HG03354 (cell line): ENCODE data around the gene FANCC.

Source experiments
- ATAC-seq: cut with Tn5 transposase; IDR thresholded peaks from one replicate; pipeline ENCODE4 v1.9.1; 2021; ENCODE audit warnings: mild to moderate bottlenecking; ENCODE audit not compliant: unreplicated experiment, poor library complexity, severe bottlenecking

The FANCC gene

GRCh38 chr9:95201206-95201605 is 116.3 kb downstream of the FANCC start:
- ATAC-seq: no peak

DNA sequence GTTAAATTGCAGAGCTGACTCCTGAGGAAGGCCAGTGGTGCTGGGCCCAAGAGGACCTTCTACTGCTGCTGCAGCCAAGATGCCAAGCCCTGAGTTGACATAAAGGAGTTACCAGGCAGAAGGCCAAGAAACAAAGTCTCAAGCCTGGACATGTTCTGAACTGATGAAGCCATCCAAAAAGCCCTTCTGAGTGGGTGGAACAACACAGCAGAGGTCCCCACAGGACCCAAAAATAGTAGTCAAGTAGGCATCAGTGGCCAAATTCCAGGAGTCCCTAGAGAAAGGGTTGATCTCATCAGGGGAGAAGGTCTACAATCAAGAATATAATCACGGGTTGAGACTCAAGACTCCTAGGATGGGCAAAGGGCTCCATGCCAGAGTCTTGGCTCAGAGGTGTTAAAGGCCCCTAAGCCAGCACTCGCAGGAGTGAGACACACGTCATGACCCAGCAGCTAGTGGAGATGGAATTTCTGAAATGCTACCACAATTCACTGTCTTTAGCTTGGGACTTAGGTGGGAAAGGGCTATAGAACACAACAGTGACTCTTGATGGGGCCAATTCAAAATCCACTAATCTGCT is 119.7 kb downstream of the FANCC start:
- no peak for ATAC-seq

- ATAC-seq: no peak
Observed at GRCh38 chr9:95193480-95193879, 124.0 kb downstream of the FANCC start.

GRCh38 chr9:95193067-95193466 is 124.4 kb downstream of the FANCC start:
- ATAC-seq: no peak

GRCh38 chr9:95192631-95193030 is 124.9 kb downstream of the FANCC start:
- no peak for ATAC-seq

DNA sequence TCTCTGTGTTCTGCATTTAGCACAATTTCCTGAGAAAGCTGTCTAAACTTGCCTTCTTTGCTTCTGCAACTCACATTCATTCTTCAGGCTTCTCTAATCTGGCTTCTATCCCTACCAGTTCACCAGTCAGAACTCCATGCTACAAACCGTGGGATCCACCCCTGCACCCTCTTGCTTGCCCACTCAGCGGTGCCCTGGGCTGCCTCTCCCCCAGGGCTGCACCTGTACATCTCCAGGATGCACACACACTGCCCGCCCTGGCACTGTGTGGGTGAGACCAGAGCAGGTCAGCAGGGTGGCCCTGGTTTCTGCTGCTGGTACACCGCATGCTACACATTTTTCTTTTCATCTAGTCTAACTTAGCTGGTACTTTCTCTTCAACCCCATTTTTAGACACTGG is 127.1 kb downstream of the FANCC start:
- ATAC-seq: no peak

- no peak for ATAC-seq
Observed at GRCh38 chr9:95189251-95190098, 128.0 kb downstream of the FANCC start.

DNA sequence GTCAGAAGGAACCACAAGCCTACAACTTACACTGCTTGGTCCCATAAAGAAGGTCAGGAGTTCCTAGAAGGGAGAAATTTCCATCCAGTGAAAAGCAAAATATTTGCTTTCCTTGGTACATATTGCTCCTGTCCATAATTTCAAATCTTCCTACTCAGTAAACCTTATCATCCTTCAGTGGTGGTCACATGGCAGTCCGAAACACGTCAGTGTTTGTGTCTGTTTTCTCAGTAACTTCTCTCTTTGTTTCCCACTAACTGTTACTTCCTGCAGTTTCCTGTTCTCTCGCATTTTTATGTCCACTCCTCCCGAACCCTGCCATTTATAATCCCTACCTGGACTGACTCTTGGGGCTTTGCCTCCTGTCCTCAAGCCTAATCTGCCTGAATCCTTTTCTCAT is 129.1 kb downstream of the FANCC start:
- no peak for ATAC-seq

DNA sequence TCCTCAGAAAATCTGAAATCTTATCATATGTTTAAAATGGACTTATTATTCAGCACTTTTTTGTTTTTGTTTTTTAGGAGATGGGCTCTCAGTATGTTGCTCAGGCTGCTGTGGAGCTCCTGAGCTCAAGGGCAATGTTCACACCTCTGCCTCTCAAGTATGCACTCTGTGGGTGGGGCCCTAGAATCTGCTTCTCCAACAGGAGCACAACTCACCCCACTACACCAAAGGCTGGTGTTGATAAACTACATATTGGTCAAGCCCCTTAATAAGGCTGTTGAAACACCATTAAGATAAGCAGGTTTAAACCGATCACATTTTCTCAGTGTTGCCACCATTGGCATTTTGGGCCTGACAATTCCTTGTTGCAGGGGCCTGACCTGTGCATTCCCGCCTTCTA is 131.6 kb downstream of the FANCC start:
- ATAC-seq: no peak

GRCh38 chr9:95182854-95183563 is 134.5 kb downstream of the FANCC start:
- no peak for ATAC-seq

DNA sequence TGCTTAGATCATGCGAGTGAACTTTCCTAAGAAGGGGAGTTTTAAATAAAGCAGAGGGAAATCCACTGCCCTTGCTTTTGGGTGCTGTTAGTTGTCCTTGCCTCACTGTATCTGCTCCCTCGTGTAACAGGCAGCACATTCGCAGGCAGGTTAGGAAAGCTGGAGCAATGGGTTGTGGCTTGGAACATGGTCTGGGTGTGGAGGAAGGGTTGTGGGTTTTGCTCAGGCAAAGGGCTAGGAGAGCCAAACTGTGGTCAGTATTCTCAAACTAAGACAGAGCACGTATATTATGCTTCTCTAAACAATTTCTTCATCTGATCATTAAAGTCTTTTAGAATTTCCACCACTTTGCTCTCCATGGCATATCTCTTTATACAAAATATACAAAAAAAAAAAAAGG is 135.7 kb downstream of the FANCC start:
- no peak for ATAC-seq

DNA sequence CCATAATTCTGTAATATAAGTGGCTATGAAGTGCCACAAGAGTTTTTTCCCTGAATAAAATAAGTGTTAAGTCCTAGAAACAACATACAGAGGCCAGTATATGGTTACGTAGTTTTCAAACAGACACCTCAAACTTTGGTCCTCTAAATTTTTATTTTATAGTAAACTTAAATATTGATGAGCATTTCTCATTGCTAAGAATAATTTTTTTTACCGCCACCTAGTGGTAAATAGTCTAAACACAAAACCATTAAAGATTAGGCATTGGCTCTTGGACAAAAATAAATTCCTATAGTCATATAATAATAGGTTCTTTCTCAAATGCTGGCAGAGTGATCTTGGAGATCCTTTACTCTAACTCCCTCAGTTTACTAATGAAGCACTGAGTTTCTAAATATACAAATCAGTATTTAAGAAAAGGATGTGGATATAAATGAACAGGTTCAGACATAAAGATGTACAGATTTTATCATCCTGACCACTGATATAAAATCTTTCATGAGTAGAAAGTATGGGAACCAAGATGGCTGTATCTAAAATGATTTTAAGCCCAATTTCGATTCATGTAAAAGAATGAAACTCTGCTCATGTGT is 136.2 kb downstream of the FANCC start:
- ATAC-seq: no peak

- ATAC-seq: no peak
Observed at GRCh38 chr9:95177617-95178016, 139.9 kb downstream of the FANCC start.

GRCh38 chr9:95176755-95177319 is 140.7 kb downstream of the FANCC start:
- no peak for ATAC-seq

DNA sequence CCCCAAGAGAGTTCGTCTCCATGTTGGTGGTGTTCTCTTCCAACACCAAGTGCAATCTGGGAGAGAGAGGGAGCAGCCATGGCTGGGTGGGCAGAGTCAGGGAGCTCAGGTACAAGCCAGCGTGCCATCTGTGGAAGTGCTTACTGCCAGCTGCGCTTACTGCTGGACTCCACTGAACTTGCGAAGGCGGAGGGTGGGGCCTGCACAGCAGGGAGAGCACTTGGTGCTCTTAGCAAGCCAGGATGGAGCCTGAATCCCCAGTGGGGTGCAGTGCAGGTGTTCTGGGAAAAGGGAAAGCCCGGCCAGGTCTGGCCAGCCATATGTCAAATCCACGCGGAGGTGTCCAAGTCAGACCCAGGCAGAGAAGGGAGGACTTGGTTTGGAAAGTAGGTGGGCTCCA is 142.0 kb downstream of the FANCC start:
- ATAC-seq: no peak

GRCh38 chr9:95174038-95174437 is 143.5 kb downstream of the FANCC start:
- no peak for ATAC-seq

- no peak for ATAC-seq
Observed at GRCh38 chr9:95171596-95171995, 145.9 kb downstream of the FANCC start.

- ATAC-seq: peak; percentile 49
Observed at GRCh38 chr9:95171001-95171400, 146.5 kb downstream of the FANCC start.

DNA sequence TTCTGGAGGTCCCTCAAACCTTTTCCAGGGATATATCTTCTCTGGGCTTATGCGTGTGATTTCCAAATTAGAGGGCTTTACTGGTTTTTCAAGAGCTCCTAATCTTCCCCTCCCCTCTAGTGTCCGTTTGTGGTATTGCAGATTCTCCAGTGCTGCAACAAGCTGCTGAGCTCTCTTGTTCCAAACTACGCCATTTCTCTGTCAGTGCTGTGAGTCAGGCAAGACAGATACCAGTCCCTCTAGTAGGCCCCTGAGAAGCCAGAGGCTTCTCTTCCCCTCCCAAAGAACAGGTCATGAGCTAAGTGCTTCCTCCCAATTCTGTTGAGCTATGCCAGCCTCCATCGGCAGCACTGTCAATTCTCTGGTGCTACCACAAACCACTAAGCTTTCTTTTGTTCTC is 149.5 kb downstream of the FANCC start:
- no peak for ATAC-seq

DNA sequence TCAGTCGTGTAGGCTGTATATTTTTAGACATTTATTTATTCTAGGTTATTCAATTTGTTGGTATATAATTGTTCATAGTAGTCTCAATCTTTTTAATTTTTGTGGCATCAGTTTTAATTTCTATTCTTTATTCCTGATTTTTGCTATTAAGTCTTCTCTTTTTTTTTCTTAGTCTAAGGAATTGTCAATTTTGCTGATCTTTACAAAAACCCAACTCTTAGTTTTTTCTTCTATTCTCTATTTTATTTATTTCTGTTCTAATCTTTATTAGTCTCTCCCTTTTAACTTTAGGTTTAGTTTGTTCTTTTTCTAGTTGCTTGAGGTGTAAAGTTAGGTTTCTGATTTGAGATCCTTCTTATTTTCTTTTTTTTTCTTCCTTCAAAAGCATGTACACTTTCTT is 152.5 kb downstream of the FANCC start:
- no peak for ATAC-seq
